ENCODE data around the gene SMIM38.

SMIM38 gene

DNA sequence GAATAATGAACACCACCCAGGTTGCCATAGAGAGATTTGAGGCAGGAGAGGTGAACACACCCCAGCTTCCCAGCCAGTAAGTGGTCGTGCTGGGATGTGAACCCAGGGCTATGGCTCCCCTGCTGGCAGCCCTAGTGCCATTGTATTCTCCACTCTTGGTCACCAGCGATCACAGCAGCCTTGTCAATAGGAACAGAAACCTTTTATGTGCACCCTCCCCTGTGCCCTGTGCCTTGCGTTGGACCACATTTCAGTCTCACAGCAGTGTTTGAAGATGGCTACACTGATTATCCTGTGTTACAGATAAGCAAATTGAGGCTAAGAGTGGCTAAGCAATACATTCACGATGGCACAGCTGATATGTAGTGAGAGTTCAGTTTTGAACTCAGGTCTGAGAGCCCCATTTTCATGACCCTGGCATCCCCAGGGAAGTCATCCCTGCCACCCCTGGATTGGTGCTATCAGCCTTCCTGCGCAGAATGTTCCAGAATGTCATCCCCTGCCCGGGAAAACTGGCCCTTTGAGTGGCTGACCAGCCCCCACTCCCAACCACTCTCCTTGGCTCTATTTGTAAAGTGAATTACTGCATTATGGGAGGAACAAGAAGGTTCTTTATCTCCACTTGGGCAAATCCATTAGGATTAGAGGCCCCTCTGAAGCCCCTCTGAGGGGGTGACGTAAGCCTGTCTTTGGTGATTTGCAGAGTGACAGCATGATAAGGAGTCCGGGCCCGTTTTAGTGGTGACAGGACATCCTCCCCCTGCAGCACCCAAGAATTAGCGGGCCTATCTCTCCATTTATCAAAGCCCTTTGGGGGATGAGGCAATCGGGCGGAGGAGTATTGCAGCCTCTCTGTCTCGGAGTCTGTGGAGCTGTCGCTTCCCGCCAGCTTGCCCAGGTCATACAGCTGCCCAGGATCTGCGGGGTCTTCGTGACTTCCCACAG lies 30.9 kb downstream of the SMIM38 start:
- no peak for DNase-seq (ENCODE audit: low spot score)

DNA sequence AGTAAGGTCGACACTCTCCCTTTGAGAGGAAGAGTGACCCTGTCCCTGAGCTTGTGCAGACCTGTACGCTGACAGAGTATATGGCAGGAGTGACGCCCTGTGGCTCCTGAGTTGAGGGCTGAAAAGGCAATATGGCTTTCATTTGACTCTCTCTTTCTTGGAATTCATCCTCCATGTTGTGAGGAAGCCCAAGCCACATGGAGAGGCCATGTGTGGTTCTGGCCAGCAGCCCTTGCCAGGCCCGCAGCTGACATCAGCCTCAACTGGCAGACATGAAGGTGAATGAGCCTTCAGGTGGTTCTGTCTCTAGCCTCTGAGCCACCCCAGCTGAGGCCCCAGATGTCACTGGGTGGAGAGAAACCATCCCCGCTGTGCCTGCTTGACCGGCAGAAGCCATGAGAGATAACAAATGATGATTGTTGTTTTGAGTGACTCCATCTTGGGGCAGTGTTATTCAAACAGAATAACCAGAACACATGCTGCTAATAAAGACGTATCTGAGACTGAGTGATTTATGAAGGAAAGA lies 31.9 kb downstream of the SMIM38 start:
- no peak for DNase-seq (ENCODE audit: low spot score)

GRCh38 chr11:69189059-69189458 lies 33.3 kb downstream of the SMIM38 start:
- no peak for DNase-seq (ENCODE audit: low spot score)

DNA sequence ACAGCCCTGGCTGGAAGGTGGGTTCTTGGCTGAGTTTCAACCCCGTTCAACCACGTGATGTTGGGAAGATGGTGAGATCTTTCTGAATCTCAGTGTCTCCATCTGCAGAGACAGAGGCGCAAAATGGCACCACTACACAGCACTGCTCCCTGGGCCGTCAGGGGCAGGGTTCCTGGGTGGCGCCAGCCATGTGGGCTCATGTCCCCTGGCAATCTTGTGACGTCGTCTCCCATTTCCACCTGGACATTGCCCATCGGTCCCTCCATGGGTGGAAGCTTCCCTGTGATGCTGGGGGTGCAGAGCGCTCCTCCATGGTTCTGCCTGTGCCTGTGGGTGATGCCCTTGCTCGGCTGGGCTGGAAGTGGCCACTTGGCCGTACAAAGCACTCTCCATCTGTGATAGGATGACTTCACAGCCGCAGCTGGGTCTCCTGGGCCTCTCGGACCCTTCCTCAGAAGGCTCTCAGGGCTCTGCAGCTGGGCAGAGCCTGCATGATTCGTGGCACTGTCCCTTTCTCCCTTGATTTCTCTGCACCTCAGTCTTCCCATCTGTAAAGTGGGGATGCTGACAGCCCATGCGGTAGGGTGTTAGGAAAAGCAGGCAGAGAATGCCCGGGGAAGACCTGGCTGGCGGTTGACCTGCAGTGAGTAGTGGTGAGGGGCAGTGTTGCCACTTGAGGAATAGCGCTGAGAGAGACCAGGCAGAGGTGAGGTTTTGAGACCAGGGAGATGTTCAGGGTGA lies 35.2 kb downstream of the SMIM38 start:
- no peak for DNase-seq (ENCODE audit: low spot score)

- no peak for DNase-seq (ENCODE audit: low spot score)
Measured at GRCh38 chr11:69192301-69192721, 36.6 kb downstream of the SMIM38 start.

- DNase-seq (ENCODE audit: low spot score) = no peak
Measured at GRCh38 chr11:69193151-69193550, 37.4 kb downstream of the SMIM38 start.

- DNase-seq (ENCODE audit: low spot score) = no peak
Measured at GRCh38 chr11:69193629-69194028, 37.9 kb downstream of the SMIM38 start.

- no peak for DNase-seq (ENCODE audit: low spot score)
Measured at GRCh38 chr11:69194396-69194795, 38.7 kb downstream of the SMIM38 start.

DNA sequence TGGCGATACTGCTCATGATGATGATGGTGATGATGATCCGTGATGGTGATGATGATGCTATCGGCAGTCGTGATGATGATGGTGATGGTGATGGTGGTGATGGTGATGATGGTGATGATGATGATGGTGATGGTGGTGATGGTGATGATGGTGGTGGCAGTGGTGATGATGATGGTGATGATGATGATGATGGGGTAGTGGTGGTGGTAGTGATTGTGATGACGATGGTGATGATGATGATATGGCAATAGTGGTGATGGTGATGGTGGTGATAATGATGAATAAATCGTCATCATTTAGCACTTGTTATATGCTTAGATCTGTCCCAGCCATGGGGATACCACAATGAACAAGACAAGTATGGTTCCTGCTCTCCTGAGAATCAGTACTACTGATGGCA lies 39.2 kb downstream of the SMIM38 start:
- no peak for DNase-seq (ENCODE audit: low spot score)

DNA sequence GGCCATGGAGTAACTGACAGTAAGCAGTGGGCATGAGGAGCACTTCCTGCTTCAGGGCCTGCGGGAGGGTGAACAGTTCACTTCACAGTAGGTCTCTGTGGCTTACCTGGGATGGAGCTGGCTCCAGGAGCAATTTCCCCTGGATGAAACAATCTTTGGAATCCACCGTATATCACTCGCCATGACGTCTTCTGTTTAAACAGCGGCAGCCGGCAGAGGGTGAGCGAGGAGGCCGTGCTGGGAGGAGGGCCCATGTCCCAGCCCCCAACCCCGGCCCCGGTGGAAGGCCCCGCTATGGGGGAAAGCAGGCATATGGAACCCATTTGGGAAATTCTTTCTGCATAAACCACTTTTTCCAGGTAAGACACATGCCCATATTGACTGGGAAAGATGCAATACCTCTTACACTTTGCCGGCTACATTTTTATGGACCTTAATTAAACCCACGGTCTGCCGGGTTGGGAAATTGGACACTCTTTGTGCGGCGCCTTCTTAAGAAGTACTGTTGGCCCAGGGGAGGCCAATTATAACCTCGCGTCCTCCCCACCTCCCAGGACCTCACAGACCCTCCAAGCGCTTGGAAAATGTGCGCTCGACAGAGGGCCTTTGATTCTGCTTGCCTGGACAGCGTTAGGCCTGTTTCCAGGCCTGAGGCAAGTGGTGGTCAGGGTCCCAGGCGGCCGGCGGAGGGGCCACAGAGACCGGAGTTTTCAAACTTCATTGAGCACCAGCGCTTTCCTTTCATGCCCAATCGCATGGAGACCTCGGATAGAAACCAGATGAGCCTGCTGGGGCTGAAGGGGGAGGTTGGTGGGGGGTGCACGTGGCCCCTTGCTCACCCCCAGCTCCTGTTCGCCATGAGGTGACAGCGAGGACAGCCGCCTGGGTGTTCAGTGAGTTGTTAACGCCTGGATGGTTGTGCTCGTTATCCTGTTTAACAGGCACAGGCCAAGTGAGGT lies 40.4 kb downstream of the SMIM38 start:
- DNase-seq (ENCODE audit: low spot score) = no peak

DNA sequence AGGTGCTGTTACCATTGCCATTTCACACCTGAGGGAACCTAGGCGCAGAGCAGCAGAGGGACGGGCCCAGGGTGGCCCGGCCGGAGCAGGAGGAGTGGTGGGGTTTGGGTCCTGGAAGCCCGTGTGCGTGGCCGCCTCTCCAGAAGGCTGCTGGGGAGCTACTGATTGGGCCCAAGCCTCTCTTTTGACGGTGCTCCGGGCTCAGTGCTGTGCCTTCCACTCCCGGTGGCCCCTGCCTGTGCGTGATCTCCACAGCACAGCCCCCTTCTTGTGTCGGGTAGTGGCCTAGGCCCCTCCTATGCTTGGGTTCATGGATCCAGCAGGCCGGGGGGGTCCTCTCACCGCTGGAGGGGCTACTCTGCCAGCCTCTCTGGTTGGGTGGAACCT lies 41.0 kb downstream of the SMIM38 start:
- DNase-seq (ENCODE audit: low spot score) = no peak

- no peak for DNase-seq (ENCODE audit: low spot score)
Measured at GRCh38 chr11:69198891-69199582, 43.3 kb downstream of the SMIM38 start.

DNA sequence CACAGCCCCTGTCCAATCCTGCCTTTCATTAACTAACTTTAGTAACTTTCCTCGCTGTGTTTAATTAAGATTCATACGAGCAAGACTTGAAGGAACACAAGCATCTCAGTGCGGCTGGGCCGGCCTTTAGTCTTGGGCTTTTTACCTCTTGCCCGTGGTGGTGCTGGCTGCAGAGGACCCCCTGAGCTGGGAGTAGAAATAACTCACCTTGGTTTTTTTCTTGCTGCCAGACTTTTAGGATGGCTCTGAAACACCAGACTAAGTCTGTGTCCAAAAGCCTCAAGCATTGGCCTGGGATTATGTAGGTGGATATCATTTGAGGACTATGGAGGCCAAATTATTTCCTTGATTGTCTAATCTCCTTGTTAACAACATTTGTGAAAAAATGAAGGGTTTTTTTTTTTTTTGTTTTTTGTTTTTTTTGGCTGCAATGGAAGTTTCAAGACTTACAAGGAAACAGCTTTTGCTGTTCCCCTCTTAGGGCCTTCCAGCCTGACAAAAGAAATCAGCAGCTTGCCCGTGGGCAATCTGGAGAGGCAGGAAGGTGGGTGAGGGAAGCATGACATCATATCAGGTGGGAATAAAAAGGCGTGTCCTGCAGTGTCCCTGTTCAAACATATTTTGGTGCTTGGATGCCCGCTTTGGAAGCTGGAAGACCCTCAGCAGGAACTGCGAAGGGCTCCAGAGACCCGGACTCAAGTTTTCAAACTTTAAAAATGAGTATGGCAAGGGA lies 44.0 kb downstream of the SMIM38 start:
- DNase-seq (ENCODE audit: low spot score) = no peak

GRCh38 chr11:69200331-69201065 lies 44.8 kb downstream of the SMIM38 start:
- no peak for DNase-seq (ENCODE audit: low spot score)

DNA sequence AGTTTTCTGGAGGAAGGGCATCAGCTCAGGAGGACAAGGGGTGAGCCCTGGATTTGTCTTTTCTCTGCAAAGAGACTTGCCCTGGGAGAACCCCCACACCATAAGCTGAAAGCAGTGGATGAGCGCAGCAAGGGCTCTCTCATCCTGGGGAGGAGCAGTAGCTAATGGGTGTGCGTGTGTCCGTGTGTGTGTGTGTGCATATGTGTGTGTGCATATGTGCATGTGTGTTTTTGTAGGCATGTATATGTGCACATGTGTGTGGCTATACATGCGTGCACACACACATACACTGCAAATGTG lies 45.3 kb downstream of the SMIM38 start:
- no peak for DNase-seq (ENCODE audit: low spot score)

DNA sequence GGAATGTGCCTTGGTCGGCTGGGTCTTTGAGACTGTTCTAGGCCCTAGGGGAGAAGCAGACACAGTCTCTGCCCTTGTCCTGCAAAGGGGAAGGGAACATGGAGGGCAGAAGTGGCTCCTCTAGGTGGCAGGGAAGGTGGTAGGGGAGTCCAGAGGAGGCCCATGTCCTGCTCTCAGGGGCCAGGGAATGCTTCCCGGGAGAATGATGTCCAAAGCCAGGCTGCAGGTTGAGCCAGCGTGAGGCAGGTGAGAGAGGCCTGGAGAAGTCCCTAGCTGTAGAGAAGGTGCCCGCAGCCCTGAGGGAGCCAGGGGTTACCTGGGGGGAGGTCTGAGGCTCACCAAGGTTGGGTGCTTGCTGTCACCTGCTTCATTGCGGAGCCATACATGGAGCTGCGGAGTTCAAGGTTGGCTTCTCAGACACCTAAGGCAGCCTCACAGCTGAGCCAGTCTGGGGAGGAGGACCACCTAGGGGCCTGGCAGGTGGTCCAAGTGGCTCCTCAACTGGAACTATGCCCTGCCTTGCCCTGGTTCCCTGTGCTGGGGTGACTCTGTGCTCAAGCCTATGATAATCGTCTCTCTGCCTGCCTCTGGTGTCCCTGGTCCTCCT lies 46.1 kb downstream of the SMIM38 start:
- no peak for DNase-seq (ENCODE audit: low spot score)

DNA sequence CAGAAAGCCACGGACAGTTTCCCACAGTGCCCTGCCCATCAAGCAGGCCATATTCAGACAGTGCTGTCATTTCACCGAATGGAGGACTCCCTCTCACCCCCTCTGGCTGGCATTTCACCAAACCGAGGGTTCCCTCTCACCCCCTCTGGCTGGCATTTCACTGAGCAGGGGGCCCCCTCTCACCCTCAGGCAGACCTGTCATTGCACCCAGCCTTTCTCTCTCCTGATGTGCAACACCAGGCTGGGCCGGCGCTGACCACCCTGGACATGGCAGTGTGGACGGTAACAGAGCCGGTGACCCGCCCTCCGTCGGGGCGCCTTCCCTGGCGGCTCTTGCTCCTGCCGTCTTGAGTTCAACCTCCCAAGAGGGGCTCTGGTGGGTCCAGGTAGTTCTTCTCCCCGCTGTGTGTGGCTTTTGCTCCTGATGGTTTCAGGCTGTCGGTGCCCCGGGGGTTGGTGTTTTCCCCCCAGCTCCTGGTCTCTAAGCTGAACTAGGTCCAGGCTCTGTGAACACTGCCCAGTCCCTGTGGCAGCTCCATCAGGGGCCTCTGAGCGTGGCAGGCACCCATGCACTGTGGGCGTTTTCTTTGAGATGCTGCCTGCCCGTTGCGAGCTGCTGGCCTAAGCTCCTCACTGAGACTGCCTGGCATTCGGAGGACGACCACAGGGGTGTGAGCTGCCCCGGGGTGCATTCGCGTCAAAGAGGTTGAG lies 46.9 kb downstream of the SMIM38 start:
- no peak for DNase-seq (ENCODE audit: low spot score)

DNA sequence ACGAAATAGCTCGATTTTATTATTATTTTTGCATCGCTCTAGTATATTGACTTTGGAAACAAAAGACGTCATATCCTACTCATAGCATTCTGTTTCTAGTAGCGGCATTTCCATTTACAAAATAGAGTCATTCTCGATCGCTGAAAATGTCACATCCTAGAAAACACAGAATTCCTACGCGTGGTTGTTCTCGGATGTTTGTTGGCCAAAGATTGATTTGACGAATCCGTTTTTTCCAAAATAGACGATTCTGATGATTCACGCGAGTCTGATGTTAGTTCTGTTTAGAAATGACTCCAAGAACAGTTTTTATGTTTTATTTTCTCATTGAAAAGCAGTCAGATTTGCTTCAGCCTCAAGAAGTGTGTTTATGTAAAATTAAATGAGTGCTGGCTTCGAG lies 47.6 kb downstream of the SMIM38 start:
- DNase-seq (ENCODE audit: low spot score) = no peak

- no peak for DNase-seq (ENCODE audit: low spot score)
Measured at GRCh38 chr11:69203901-69204245, 48.1 kb downstream of the SMIM38 start.
